ENCODE measurements around the gene ARHGEF11. TPM values are rescaled to one million over a fixed set of nuclear protein-coding genes. Genes with fewer than 3 reads are reported as not detected.

The ARHGEF11 gene
- total RNA-seq, 1 donor from 2014 or later: 52.7 TPM

DNA sequence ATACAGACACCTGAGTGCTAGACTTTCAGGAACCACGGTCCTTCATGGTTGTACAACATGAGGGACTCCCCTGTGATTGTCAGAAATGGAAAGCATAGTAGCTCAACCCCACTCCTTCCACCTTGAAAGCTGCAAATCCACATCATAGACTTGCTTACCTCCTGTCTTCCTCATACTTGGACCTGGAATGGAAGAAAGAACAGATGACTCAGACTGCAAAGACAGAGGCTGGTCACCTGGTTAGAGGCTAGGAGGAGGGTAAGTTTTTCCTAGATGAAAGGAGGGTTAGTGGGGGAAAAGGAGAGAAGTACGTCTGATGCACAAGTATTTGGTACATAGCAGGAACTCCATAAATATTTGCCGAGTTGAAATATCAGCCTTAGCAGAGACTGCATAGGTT, 87.9 kb downstream of the ARHGEF11 start:
- no peak for TF ChIP-seq CTCF (conservative IDR thresholded peaks at IDR 0.05)
- Mint-ChIP-seq H3K4me3 (no peak overlapping the region), H3K4me1 (no peaks in the 10 kb centered on the region), H3K27ac (ENCODE audit: unreplicated experiment) (no peak overlapping the region), H3K36me3 (ENCODE audit: low read depth) (peaks cover 24% of the 10 kb centered on the region), H3K9me3 (no peaks in the 10 kb centered on the region), H3K27me3 (ENCODE audit: low read depth) (no peaks in the 10 kb centered on the region)
- no peak for DNase-seq (ENCODE audit: low read depth, low spot score)

- peaks cover 20% of the 10 kb centered on the region for H3K36me3 Mint-ChIP-seq (ENCODE audit: low read depth)
Measured at GRCh38 chr1:156956333-156956732, 89.2 kb downstream of the ARHGEF11 start.

DNA sequence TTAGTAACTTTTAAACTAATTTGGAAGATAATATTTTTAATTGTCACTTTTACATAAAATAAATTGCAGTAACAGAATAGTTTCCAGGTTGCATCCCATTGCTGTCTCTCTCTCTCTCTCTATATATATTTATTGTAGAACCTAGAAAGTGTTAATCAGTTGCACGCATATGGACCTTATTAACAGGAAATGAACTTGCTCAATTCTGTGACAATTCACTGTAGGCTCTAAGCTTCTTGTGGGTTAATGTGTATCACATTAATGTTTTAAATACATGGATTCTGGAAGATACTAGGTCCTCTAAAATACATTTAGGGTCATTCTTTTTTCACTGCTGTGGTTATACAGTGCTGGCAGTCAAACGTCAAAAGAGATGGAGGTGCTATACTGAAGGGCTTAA, 92.0 kb downstream of the ARHGEF11 start:
- Mint-ChIP-seq H3K36me3 (ENCODE audit: low read depth) (peaks cover 28% of the 10 kb centered on the region), H3K4me3 (no peak overlapping the region), H3K4me1 (no peaks in the 10 kb centered on the region), H3K27ac (ENCODE audit: unreplicated experiment) (no peak overlapping the region), H3K27me3 (ENCODE audit: low read depth) (no peaks in the 10 kb centered on the region), H3K9me3 (no peaks in the 10 kb centered on the region)
- no peak for TF ChIP-seq CTCF (conservative IDR thresholded peaks at IDR 0.05)
- no peak for DNase-seq (ENCODE audit: low read depth, low spot score)

More at GRCh38 chr1:156956333-156956732, 89.2 kb downstream of the ARHGEF11 start:
- no peak overlapping the region for H3K4me3 Mint-ChIP-seq
- H3K9me3 Mint-ChIP-seq: no peaks in the 10 kb centered on the region
- no peak for DNase-seq (ENCODE audit: low read depth, low spot score)
- no peaks in the 10 kb centered on the region for H3K4me1 Mint-ChIP-seq
- TF ChIP-seq CTCF (conservative IDR thresholded peaks at IDR 0.05): no peak
- no peaks in the 10 kb centered on the region for H3K27me3 Mint-ChIP-seq (ENCODE audit: low read depth)
- H3K27ac Mint-ChIP-seq (ENCODE audit: unreplicated experiment): peak overlapping the region; percentile 57

DNA sequence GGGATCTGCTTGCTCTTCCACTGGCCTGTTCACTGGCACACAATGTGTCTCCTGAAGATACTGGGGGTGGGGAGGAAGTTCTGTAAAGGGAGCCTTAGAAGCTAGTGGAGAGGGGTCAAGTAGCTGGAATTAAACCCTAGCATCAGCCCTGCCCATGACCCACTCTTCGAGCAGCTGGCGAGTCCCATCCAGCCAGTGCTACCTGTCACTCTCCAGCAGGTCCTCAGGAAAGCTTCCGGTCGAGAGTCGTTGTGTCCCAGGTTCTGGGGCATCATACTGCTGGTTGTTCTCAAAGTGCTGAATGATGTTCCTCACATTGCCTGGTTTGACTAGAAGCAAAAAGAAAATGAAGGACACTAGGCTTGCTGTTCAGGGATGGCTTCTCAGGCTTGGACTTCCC, 94.2 kb downstream of the ARHGEF11 start:
- TF ChIP-seq CTCF (conservative IDR thresholded peaks at IDR 0.05): no peak
- Mint-ChIP-seq H3K36me3 (ENCODE audit: low read depth) (peaks cover 24% of the 10 kb centered on the region), H3K27ac (ENCODE audit: unreplicated experiment) (no peak overlapping the region), H3K27me3 (ENCODE audit: low read depth) (no peaks in the 10 kb centered on the region), H3K4me3 (no peak overlapping the region), H3K9me3 (no peaks in the 10 kb centered on the region), H3K4me1 (no peaks in the 10 kb centered on the region)
- no peak for DNase-seq (ENCODE audit: low read depth, low spot score)

GRCh38 chr1:156949127-156949526, 96.4 kb downstream of the ARHGEF11 start:
- no peak for DNase-seq (ENCODE audit: low read depth, low spot score)
- no peak for TF ChIP-seq CTCF (conservative IDR thresholded peaks at IDR 0.05)
- H3K27me3 Mint-ChIP-seq (ENCODE audit: low read depth): no peaks in the 10 kb centered on the region
- H3K36me3 Mint-ChIP-seq (ENCODE audit: low read depth): peaks cover 32% of the 10 kb centered on the region
- no peak overlapping the region for H3K4me3 Mint-ChIP-seq
- no peaks in the 10 kb centered on the region for H3K4me1 Mint-ChIP-seq
- H3K27ac Mint-ChIP-seq (ENCODE audit: unreplicated experiment): no peak overlapping the region
- H3K9me3 Mint-ChIP-seq: no peaks in the 10 kb centered on the region

- no peak for DNase-seq (ENCODE audit: low read depth, low spot score)
Measured at GRCh38 chr1:156948708-156949107, 96.8 kb downstream of the ARHGEF11 start.

More at GRCh38 chr1:156948708-156949107, 96.8 kb downstream of the ARHGEF11 start:
- Mint-ChIP-seq H3K27ac (ENCODE audit: unreplicated experiment) (no peak overlapping the region), H3K4me3 (no peak overlapping the region), H3K36me3 (ENCODE audit: low read depth) (peaks cover 32% of the 10 kb centered on the region), H3K27me3 (ENCODE audit: low read depth) (no peaks in the 10 kb centered on the region), H3K9me3 (no peaks in the 10 kb centered on the region), H3K4me1 (no peaks in the 10 kb centered on the region)
- TF ChIP-seq CTCF (conservative IDR thresholded peaks at IDR 0.05): peak; percentile 40
